ENCODE data around the gene LRIT2.

DNA sequence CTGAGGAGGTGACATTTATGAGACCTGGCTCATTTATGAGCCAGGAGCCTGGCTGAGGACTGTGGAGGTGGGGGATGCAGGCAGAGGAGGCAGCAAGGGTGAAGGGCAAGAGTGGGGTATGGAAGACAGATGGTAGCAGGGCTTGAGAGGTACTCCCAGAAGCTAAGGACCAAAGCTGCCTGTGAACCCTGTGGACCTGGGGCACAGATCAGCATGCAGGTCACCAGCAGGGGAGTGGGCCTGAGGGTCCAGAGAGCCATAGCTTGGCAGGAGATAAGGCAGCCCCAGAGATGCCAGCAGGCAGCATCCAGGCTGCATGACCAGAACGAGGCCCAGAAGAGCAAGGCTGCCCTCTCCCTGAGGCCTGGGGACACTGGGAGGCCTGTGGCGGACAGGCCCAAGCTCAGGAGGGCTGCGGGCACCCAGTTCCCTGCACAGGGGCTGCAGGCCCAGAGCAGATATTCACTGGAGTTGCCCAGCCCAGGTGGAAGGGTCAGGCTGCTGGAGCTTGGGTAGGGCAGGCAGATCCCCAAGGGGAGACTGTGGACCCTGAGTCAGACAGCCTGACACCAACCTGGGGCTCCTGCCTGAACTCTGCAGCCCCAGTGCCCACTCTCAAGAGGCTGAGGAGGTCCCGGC, 48.4 kb downstream of the LRIT2 start:
- TF ChIP-seq POLR2A (IDR thresholded peaks at IDR 0.05) (no peak), POLR2AphosphoS5 (IDR thresholded peaks at IDR 0.05) (no peak), EP300 (IDR thresholded peaks at IDR 0.05; ENCODE audit: low read depth) (no peak)
- TF ChIP-seq, protein P1, sequence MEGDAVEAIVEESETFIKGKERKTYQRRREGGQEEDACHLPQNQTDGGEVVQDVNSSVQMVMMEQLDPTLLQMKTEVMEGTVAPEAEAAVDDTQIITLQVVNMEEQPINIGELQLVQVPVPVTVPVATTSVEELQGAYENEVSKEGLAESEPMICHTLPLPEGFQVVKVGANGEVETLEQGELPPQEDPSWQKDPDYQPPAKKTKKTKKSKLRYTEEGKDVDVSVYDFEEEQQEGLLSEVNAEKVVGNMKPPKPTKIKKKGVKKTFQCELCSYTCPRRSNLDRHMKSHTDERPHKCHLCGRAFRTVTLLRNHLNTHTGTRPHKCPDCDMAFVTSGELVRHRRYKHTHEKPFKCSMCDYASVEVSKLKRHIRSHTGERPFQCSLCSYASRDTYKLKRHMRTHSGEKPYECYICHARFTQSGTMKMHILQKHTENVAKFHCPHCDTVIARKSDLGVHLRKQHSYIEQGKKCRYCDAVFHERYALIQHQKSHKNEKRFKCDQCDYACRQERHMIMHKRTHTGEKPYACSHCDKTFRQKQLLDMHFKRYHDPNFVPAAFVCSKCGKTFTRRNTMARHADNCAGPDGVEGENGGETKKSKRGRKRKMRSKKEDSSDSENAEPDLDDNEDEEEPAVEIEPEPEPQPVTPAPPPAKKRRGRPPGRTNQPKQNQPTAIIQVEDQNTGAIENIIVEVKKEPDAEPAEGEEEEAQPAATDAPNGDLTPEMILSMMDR (IDR thresholded peaks at IDR 0.05), result no peak

Data from transverse colon (tissue), 4 donors.